B cell (primary cell): Measurements from ENCODE around the gene EHD4. TPM values are rescaled to one million over a fixed set of nuclear protein-coding genes. Genes with fewer than 3 reads are reported as not detected.

Source experiments
- ATAC-seq: fragments of 200-7000 bp; cut with Tn5 transposase; one replicate; pipeline ENCODE4 v1.10.0; 2021; ENCODE audit warnings: low read depth, mild to moderate bottlenecking, moderate number of reproducible peaks, moderate library complexity
- CTCF ChIA-PET: fragments of 350-600 bp; sonication (Branson Sonifier 250); formaldehyde crosslinking; loops from one replicate; lab custom pipeline; 2021; ENCODE audit warnings: antibody characterized with exemption, inconsistent platforms; lab: Charles Lee
- POLR2A ChIA-PET: fragments of 350-600 bp; sonication (Branson Sonifier 250); formaldehyde crosslinking; loops from one replicate; lab custom pipeline; 2021; ENCODE audit warnings: antibody characterized with exemption; lab: Charles Lee
- DNase-seq: peaks from one replicate; pipeline ENCODE4 v3.0.0; 2013
- H2AFZ ChIP-seq: 2 replicates; pipeline ENCODE4 v1.6.1; 2012; ENCODE audit warnings: mild to moderate bottlenecking, low read depth, low read length; ENCODE audit not compliant: insufficient read depth, poor library complexity, severe bottlenecking
- H3K27ac ChIP-seq, 2 donors: 1 replicate in 1 of 2; 2 replicates in 1 of 2; pipeline ENCODE4 v1.5.1; 2012 to 2013; ENCODE audit warnings: low read length in 2 of 2, mild to moderate bottlenecking in 2 of 2, moderate library complexity in 1 of 2
- H3K27me3 ChIP-seq, 4 experiments: fragments of 200-600 bp in 1 of 4; sonication (generic) in 1 of 4; replicated peaks in 1 of 4; 1 replicate in 2 of 4; 2 replicates in 2 of 4; pipeline versions ENCODE4 v1.6.1 to v1.7.0; 2013 to 2016; ENCODE audit warnings: low read length in 3 of 4, mild to moderate bottlenecking in 2 of 4, mixed read lengths in 1 of 4, moderate library complexity in 1 of 4; ENCODE audit not compliant: insufficient read depth in 4 of 4, control insufficient read depth in 3 of 4; ENCODE audit errors: control extremely low read depth in 1 of 4
- H3K36me3 ChIP-seq, 2 experiments: replicated peaks in 1 of 2; 1 replicate in 1 of 2; 2 replicates in 1 of 2; pipeline versions ENCODE4 v1.6.1 to v1.7.1; 2013; ENCODE audit warnings: low read length in 1 of 2; ENCODE audit not compliant: insufficient read depth in 2 of 2, control insufficient read depth in 1 of 2; ENCODE audit errors: control extremely low read depth in 1 of 2, extremely low read depth in 1 of 2
- H3K4me1 ChIP-seq, 2 donors: fragments of 200-600 bp in 1 of 2; sonication (generic) in 1 of 2; 1 replicate in 1 of 2; 2 replicates in 1 of 2; pipeline versions ENCODE4 v1.5.1 to v1.6.1; 2013 to 2017; ENCODE audit warnings: low read length in 2 of 2; ENCODE audit not compliant: control insufficient read depth in 2 of 2, insufficient read depth in 2 of 2
- H3K4me2 ChIP-seq: replicated peaks from 2 replicates; pipeline ENCODE3; 2012; ENCODE audit warnings: mild to moderate bottlenecking, low read depth, low read length; ENCODE audit not compliant: poor library complexity, severe bottlenecking
- H3K4me3 ChIP-seq, 5 experiments: fragments of 200-600 bp in 1 of 5; sonication (generic) in 1 of 5; 1 replicate in 3 of 5; 2 replicates in 2 of 5; pipeline versions ENCODE4 v1.5.1 to v1.7.0; 2011 to 2016; ENCODE audit warnings: low read length in 4 of 5, mild to moderate bottlenecking in 4 of 5, low read depth in 2 of 5, control low read depth in 1 of 5, moderate library complexity in 1 of 5; ENCODE audit not compliant: insufficient read depth in 1 of 5; ENCODE audit errors: control extremely low read depth in 1 of 5, extremely low read depth in 1 of 5
- H3K79me2 ChIP-seq: fragments of 200-600 bp; sonication (generic); one replicate; pipeline ENCODE4 v1.6.0; 2016; ENCODE audit warnings: low read length; ENCODE audit not compliant: control insufficient read depth, insufficient read depth
- H3K9ac ChIP-seq: fragments of 200-600 bp; sonication (generic); 2 replicates; pipeline ENCODE4 v1.6.1; 2017; ENCODE audit warnings: mild to moderate bottlenecking, low read length, moderate library complexity
- H3K9me3 ChIP-seq, 3 donors: one replicate each; pipeline versions ENCODE4 v1.6.1 to v1.7.1; 2013; ENCODE audit warnings: low read length in 2 of 3; ENCODE audit not compliant: control insufficient read depth in 2 of 3, insufficient read depth in 1 of 3; ENCODE audit errors: control extremely low read depth in 1 of 3
- H4K20me1 ChIP-seq: 2 replicates; pipeline ENCODE4 v1.6.0; 2012; ENCODE audit warnings: mild to moderate bottlenecking, low read length; ENCODE audit not compliant: insufficient read depth, control insufficient read depth, poor library complexity, severe bottlenecking
- H3K27ac Mint-ChIP-seq: one replicate; pipeline ENCODE4 v1.8.0; 2021; ENCODE audit warnings: mixed read lengths
- H3K27me3 Mint-ChIP-seq: one replicate; pipeline ENCODE4 v1.8.0; 2021; ENCODE audit warnings: mixed read lengths
- H3K4me1 Mint-ChIP-seq: one replicate; pipeline ENCODE4 v1.8.0; 2021; ENCODE audit warnings: mixed read lengths
- H3K4me3 Mint-ChIP-seq: one replicate; pipeline ENCODE4 v1.8.0; 2021; ENCODE audit warnings: mixed read lengths
- H3K9me3 Mint-ChIP-seq: one replicate; pipeline ENCODE4 v1.8.0; 2022; ENCODE audit warnings: mixed read lengths; ENCODE audit not compliant: insufficient read depth
- CTCF ChIP-seq: fragments of 200-600 bp; IDR thresholded peaks from one replicate; pipeline ENCODE4 v1.8.0; 2022; ENCODE audit warnings: antibody characterized with exemption, mild to moderate bottlenecking
- EZH2 ChIP-seq: IDR thresholded peaks from 2 replicates; pipeline ENCODE4 v1.6.1; 2012; ENCODE audit warnings: borderline replicate concordance, low read depth, mild to moderate bottlenecking, moderate library complexity, low read length; ENCODE audit not compliant: insufficient read depth, poor library complexity, severe bottlenecking
- WGBS: methylation state at CpG from one replicate; pipeline ENCODE4 v1.1.5; 2013; ENCODE audit warnings: missing lambda C conversion rate; ENCODE audit not compliant: insufficient coverage; 5-methylcytosine and 5-hydroxymethylcytosine counted together
- intact Hi-C: fragments of 100-400 bp; cut with micrococcal nuclease; formaldehyde crosslinking; loops from one replicate; pipeline ENCODE4 v1.10.0; 2022
- polyA plus RNA-seq: library from polyadenylated mRNA; depleted of rRNA; stranded (reverse); fragments of >200 nt; gene quantifications from 2 replicates; pipeline ENCODE4 v1.2.3, GENCODE V29; 2012
- total RNA-seq, 2 donors: library from RNA; stranded (reverse); fragments of 120-200 nt in 1 of 2; gene quantifications; 1 replicate in 1 of 2; 2 replicates in 1 of 2; pipeline versions ENCODE4 v1.2.3 to v1.2.4, GENCODE V29; 2013 to 2022

The EHD4 gene
- total and polyA plus RNA-seq, 2 donors (not counting 1 experiment from before 2014, with no cell fraction given) = 3.1 to 12.7 TPM

DNA sequence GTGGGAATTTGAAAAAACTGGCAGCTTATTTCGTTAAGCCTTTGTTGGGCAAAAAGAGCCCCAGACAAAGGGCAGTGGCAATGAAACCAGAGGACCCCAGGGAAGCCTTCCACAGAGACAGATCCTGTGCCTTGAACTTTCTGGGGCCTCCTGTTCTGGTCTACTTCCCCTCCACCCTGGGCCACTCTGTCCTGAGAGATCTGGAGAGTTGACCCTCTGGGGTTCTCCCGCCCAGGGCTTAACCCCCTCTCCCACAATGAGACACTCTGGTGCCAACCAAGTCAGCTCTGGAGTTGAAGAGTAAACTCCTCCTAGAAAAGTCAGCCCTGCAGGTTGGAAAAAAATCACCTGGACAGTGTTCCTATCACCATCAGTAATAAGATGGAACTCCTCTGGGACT is 20.8 kb downstream of the EHD4 start:
- intact Hi-C loops = no loop called here
- H3K4me1 Mint-ChIP-seq = no peaks in the 10 kb centered on the region
- Histone ChIP-seq H3K36me3 (peaks cover 3 to 28% of the 10 kb centered on the region in 2 experiments), H3K27me3 (no peaks in the 10 kb centered on the region), H3K9ac (no peak overlapping the region), H3K4me3 (no peak overlapping the region), H2AFZ (no peak overlapping the region), H3K79me2 (peaks cover 50% of the 10 kb centered on the region), H4K20me1 (no peaks in the 10 kb centered on the region), H3K4me1 (no peaks in the 10 kb centered on the region), H3K4me2 (no peak overlapping the region), H3K9me3 (no peaks in the 10 kb centered on the region), H3K27ac (no peak overlapping the region)
- ATAC-seq = no peak
- H3K27ac Mint-ChIP-seq = no peak overlapping the region
- H3K9me3 Mint-ChIP-seq = no peaks in the 10 kb centered on the region
- no peaks in the 10 kb centered on the region for H3K27me3 Mint-ChIP-seq
- ChIA-PET POLR2A (interaction anchor here (0.5 kb wide), 1 partner anchor 12 kb away, joined by 3 read pairs; no protein-coding TSS in a partner anchor), CTCF (interaction anchor here (1.5 kb wide), 1 partner anchor 19 kb away, joined by 3 read pairs; no protein-coding TSS in a partner anchor)
- WGBS = 67% methylated on average over 2 of the region's 2 CpGs
- no peak overlapping the region for H3K4me3 Mint-ChIP-seq
- DNase-seq = no peak
- no peak for TF ChIP-seq CTCF
- TF ChIP-seq EZH2 = no peak

DNA sequence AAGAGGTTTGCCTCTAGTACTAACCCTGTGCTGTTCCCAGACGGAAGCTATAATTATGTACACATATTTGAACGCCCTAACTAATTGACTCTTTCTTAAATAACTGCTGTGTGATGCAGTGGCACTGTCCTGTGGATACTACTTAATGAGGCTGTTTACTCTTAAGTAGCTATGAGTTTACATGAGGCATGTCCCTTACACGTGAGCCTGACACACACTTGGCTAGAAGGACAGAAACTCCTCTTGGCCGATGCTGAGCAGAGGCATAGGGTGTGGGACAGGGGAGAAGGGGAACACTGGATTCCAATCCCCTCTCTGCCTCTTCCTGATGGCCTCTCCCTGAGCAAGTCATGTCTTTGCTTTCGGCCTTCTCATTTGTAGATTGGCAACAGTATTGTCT is 21.9 kb downstream of the EHD4 start:
- TF ChIP-seq CTCF (no peak), EZH2 (no peak)
- Histone ChIP-seq H3K27me3 (no peaks in the 10 kb centered on the region), H2AFZ (no peak overlapping the region), H3K4me2 (no peak overlapping the region), H3K36me3 (peaks cover 3 to 30% of the 10 kb centered on the region in 2 experiments), H3K9me3 (no peaks in the 10 kb centered on the region), H3K9ac (no peak overlapping the region), H4K20me1 (no peaks in the 10 kb centered on the region), H3K27ac (no peak overlapping the region), H3K4me3 (no peak overlapping the region), H3K79me2 (peaks cover 40% of the 10 kb centered on the region), H3K4me1 (no peaks in the 10 kb centered on the region)
- Mint-ChIP-seq H3K4me3 (no peak overlapping the region), H3K9me3 (no peaks in the 10 kb centered on the region), H3K27ac (no peak overlapping the region), H3K27me3 (no peaks in the 10 kb centered on the region), H3K4me1 (no peaks in the 10 kb centered on the region)
- ChIA-PET CTCF (no interaction called here), POLR2A (no interaction called here)
- intact Hi-C loops = no loop called here
- ATAC-seq = no peak
- no peak for DNase-seq
- no CpG with 5 or more reads among the region's 5 CpGs for whole genome bisulfite sequencing
